Activated CD4-positive, alpha-beta T cell treated with anti-CD3 and anti-CD28 coated beads, Interleukin-2, amount 50 U/mL, for 4 hours (primary cell): ENCODE data around the gene TBC1D8.

Experiments
- DNase-seq, 2 experiments: peaks; one replicate each; pipeline ENCODE4 v3.0.0-alpha.2; 2020

TBC1D8 gene

GRCh38 chr2:101022221-101022620 lies 129.0 kb downstream of the TBC1D8 start:
- DNase-seq = no peak

GRCh38 chr2:101018934-101019333 lies 132.2 kb downstream of the TBC1D8 start:
- DNase-seq = no peak

- DNase-seq = no peak
Measured at GRCh38 chr2:101017371-101017770, 133.8 kb downstream of the TBC1D8 start.

DNA sequence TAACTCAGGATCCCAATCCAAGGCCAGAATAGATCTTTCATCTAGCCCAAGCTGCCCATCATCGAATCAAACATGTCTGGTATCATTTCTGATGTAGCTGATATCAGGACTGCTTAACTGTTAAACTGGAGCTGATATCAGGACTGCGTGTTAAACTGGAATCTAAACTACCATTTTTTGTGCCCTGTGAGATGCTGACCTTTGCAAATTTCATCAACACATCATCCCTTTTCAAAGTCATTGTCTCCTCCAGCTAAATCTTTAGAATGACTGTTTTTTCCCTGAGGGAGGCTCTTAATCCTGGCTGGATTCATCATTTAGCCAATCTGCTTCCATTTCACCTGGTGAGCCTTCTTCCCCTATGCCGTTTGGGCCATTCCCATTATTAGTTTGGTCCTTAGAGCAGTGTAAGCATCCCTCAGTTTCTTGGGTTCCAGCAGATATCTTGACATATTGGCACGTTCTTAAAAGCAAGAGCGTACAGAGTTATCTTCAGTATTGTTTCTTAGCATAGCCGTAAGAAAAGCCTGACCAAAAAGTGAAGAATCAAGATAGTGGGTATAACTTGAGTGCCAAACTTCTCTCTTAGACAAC lies 136.8 kb downstream of the TBC1D8 start:
- DNase-seq = no peak

- peak in 1 of 2 experiments; percentile 31 for DNase-seq
Measured at GRCh38 chr2:101012706-101013181, 138.4 kb downstream of the TBC1D8 start.

- no peak for DNase-seq
Measured at GRCh38 chr2:101012054-101012705, 139.0 kb downstream of the TBC1D8 start.

DNA sequence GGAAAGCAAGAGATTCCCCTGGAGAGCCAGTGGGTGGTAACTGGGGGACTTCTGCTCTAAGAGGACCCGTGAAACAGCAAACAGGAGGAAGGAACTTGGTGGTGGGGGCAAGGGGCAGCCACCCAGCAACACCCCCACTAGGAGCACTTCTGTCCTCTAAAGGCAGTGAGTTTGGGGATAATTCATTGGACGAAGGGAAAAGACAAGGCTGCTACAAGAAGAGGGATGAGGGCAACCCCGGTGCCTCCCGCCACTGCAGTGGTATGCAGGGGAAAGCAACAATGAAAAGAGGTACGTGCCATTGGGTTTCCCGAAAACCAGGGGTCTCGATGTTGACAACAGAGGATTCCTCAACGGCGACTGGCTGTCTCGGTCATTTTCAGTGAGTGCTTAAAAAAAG lies 140.0 kb downstream of the TBC1D8 start:
- DNase-seq = no peak

GRCh38 chr2:101007415-101008345 lies 143.5 kb downstream of the TBC1D8 start:
- DNase-seq = no peak

DNA sequence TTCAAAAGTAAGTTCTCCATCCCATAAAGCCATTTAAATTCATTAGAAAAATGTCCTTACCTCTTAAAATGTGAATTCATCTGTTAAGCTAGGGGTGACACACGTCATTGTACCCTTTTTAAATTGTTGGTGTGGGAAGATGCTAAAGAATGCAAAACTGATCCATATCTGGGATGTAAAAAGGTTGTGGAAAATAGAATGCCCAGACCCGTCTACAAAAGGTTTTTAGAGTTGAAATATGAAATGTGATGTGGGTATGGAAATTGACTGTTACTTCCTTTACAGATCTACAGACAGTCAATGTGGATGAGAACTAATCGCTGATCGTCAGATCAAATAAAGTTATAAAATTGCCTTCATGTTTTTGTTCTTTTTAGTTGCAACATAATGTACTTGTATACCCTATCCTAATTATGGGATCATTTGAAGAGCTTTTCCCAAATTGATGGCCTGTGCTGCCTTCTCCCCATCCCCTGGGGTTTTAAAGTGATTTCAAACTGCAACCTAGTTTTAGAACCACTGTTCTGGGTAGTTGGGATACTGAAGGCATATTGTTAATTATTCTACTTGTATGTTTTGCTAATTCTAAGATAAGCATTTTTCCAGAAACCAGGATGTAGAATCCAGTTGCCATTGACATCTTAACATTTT lies 145.0 kb downstream of the TBC1D8 start:
- DNase-seq = no peak

DNA sequence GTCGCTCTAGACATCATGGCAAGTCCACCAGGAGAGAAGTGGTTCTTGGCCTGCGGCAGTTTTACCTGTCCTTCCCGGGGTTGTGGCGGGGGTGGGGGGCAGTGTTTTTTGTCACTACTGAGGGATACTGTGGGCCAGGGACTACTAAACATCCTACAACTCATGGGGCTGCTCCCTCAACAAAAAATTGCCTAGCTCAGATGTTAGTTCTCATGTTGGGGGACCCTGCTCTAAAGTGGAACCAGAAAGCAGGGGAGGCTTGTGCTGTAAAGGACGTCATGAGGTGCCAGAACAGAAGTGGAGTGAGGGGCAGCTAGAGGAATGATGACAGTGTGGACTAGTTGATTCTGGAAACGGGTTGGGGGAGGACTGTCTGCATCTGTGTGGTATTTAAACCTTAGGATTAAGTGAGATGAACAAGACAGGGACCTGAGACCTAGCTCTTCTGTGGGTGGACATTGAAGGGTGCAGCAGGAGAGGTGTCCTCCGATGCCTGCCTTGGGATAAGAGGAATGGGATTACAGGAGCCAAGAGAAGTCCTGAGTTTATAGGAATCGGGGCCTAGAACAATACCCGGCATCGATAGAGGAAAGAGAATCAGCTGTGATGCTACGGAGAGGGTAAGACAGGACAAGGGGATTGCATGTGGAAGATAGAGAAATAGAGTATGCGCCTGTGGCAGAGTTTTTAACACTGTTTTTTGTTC lies 146.4 kb downstream of the TBC1D8 start:
- DNase-seq = no peak

GRCh38 chr2:101003278-101003775 lies 147.9 kb downstream of the TBC1D8 start:
- DNase-seq = no peak

DNA sequence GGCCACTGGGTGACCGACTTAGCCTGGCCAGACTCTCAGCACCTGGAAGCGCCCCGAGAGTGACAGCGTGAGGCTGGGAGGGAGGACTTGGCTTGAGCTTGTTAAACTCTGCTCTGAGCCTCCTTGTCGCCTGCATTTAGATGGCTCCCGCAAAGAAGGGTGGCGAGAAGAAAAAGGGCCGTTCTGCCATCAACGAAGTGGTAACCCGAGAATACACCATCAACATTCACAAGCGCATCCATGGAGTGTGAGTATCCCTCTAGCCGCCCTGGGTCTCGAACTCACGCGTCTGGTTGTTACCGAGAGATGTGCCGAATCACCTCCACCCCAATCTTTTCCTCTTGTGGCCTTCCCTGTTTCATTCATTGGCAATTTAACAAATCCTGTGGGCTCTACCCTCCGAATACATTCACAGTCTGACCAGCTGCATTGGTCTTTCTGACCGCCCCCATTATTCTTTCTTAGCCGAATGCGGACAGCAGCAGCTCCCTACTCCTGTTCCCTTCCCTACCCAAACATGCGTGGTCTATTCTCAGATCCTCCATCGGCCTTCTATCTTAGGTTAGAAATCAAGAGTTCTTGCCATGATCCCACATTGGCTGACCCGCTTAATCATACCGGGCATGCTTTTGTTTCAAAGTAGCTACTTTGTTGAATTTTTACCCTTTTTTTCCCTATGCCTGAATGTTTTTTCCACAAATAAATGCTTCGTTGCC lies 148.5 kb downstream of the TBC1D8 start:
- DNase-seq = peak in 1 of 2 experiments; percentile 13

DNA sequence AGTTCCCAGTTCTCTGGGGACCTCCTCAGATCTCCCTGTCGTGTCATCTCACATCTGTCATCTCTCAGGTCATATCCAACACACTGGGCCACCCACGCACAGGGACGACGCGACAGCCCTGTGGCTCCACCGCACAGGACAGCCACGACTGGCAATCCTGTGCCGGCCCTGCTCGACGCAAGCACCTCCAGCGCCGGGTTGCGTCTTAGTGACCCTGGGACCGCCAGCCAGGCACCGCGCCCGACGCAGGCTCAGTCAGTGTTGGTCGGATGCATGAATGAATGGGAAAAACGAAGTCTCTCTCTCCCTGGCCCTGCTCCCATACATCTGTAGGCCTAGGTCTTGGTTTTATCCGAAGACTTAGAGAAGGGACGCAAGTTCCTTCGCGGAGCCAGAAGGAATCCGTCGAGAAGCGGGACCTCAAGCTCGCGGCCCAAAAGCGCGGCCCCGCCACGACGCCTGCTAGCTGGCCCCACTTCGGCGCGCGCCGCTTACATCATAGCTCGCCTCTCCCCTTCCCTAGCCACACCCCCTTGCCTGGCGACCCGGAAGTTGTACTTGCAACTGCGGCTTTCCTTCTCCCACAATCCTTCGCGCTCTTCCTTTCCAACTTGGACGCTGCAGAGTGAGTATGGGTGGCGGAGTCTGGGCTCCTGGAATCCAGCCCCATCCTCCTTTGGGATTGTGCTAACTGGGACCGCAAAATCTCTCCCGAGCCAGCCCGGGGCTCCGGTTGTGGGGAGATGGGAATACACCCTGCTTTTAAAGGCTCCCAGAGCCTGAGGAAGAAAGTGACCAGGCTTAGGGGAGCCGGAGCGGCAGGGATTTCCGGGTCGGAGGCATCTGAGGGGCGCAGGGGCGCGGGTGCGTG lies 149.3 kb downstream of the TBC1D8 start, which contains the start of gene RPL31:
Gene RPL31 (plus strand): TSS at position 599 of the 871 bp plus-strand sequence. CDS start 413 bp downstream, outside the sequence.
- peak; percentile 96 for DNase-seq

- no peak for DNase-seq
Measured at GRCh38 chr2:100999995-101000394, 151.2 kb downstream of the TBC1D8 start.

- DNase-seq = no peak
Measured at GRCh38 chr2:100998235-100998573, 153.0 kb downstream of the TBC1D8 start.

DNA sequence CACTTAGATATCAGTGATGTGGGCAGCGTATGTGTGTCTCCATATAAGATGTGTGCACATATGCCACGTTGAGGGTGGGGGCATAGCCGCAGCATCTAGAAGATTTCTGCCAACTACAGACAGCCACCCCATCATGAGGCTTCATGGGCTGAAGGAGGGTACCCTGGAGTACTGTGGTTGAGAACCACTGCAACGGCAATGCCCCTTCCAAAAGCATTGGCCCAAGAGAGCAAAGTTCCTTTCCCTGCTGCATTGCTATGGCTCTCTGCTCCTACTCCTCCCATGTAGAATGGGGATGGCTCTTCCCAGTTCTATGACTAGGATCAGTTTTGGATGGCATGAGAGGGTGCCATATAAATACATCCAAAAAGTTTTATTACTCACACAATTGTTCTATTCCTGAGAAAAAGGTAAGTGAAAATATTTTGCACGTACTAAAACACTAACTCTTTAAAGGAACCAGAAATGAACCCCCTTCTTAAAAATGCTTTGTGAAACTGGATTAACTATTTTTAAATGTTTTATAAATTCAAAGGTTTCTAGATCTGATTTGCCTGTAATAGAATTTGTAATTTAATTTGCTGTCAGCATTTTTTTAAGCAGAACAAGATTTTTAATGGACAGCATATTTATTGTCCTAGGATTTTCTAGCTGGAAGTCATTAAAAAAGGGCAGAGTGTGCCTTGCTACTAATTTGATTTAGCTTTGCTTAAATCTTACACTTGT lies 153.5 kb downstream of the TBC1D8 start:
- DNase-seq = no peak

DNA sequence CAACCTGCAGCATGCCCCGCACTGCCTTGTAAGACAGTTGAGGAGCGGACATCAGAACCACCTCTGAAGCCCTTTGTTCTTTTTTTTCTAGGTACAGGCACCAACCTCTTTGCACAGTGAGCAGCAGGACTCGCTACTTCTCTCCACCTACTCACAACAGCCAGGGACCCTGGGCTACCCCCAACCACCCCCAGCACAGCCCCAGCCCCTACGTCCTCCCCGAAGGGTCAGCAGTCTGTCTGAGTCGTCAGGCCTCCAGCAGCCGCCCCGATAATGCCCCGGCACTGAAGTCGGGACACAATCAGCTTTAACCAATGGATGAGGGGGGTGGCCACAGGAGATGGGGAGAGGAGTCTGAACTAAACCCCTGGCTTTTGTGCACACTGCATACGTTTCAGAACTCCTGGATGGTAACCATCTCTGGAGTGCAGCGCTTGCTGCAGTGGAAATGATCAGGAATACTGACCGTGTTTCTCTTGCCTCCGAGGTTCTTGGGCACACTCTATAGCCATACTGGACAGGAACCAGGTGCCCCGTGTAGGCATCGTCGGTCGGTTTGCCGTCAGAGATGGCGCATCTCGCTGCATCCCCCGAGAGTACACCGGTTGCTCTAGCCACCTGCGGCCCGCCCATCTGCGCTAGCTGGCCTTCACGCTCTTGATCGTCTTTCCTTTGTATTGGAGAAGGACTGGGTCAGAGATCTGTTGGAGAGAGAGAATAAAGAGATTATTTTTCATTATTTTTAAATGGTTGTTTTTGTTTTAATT lies 155.7 kb downstream of the TBC1D8 start:
- no peak for DNase-seq

GRCh38 chr2:100993294-100993693 lies 157.9 kb downstream of the TBC1D8 start:
- DNase-seq = no peak

- no peak for DNase-seq
Measured at GRCh38 chr2:100992262-100992661, 158.9 kb downstream of the TBC1D8 start.
